IMR-90 (cell line): ENCODE results near the gene EBI3. TPM values are rescaled to one million over a fixed set of nuclear protein-coding genes. Genes with fewer than 3 reads are reported as not detected.

Experiments
- ATAC-seq: fragments of 200-7000 bp; cut with Tn5 transposase; 2 replicates; pipeline ENCODE4 v1.9.1; 2020; ENCODE audit warnings: low read depth, mild to moderate bottlenecking, moderate library complexity
- BruUV-seq: library from RNA; stranded (reverse); fragments of 400-500 nt; replicated peaks from 2 replicates; lab custom pipeline; 2021; lab: Mats Ljungman, UMichigan
- CTCF ChIA-PET: fragments of 300-600 bp; formaldehyde crosslinking; extraction: SDS; loops from one replicate; lab custom pipeline; 2021; ENCODE audit warnings: antibody characterized with exemption; lab: Yijun Ruan, JAX
- POLR2A ChIA-PET: fragments of 300-600 bp; sonication (Branson Sonifier 250); formaldehyde crosslinking; loops from one replicate; lab custom pipeline; 2022; ENCODE audit warnings: antibody characterized with exemption; ENCODE audit not compliant: unreplicated experiment; lab: Charles Lee
- DNase-seq: peaks from one replicate; pipeline ENCODE4 v3.0.0; 2013
- H2AFZ ChIP-seq: replicated peaks from 2 replicates; pipeline ENCODE3; 2013; ENCODE audit warnings: low read length, mild to moderate bottlenecking; ENCODE audit not compliant: poor library complexity
- H2AK5ac ChIP-seq: 2 replicates; pipeline ENCODE4 v1.6.1; 2013; ENCODE audit warnings: low read depth, low read length, inconsistent platforms
- H2AK9ac ChIP-seq: replicated peaks from 2 replicates; pipeline ENCODE3; 2013; ENCODE audit warnings: mild to moderate bottlenecking, low read depth, low read length, moderate library complexity; ENCODE audit not compliant: poor library complexity
- H2BK120ac ChIP-seq: 2 replicates; pipeline ENCODE4 v1.6.1; 2013; ENCODE audit warnings: low read depth, low read length, inconsistent platforms
- H2BK15ac ChIP-seq: 3 replicates; pipeline ENCODE4 v1.6.1; 2013; ENCODE audit warnings: low read depth, low read length, inconsistent platforms
- H2BK20ac ChIP-seq: 2 replicates; pipeline ENCODE4 v1.6.1; 2013; ENCODE audit warnings: low read depth, mild to moderate bottlenecking, inconsistent platforms, low read length, moderate library complexity
- H2BK5ac ChIP-seq: 2 replicates; pipeline ENCODE4 v1.6.1; 2013; ENCODE audit warnings: mild to moderate bottlenecking, low read depth, low read length, inconsistent platforms; ENCODE audit not compliant: poor library complexity, severe bottlenecking
- H3K14ac ChIP-seq: replicated peaks from 2 replicates; pipeline ENCODE4 v1.6.1; 2013; ENCODE audit warnings: low read depth, low read length, inconsistent platforms
- H3K18ac ChIP-seq: 2 replicates; pipeline ENCODE4 v1.6.1; 2013; ENCODE audit warnings: low read depth, low read length, control low read depth
- H3K23ac ChIP-seq: 2 replicates; pipeline ENCODE4 v1.6.1; 2013; ENCODE audit warnings: low read depth, low read length, inconsistent platforms
- H3K27ac ChIP-seq: 2 replicates; pipeline ENCODE4 v1.5.1; 2013; ENCODE audit warnings: mild to moderate bottlenecking, control low read depth, low read length; ENCODE audit not compliant: insufficient read depth
- H3K27me3 ChIP-seq: 2 replicates; pipeline ENCODE4 v1.6.1; 2013; ENCODE audit warnings: low read length; ENCODE audit not compliant: control insufficient read depth, insufficient read depth
- H3K36me3 ChIP-seq: 2 replicates; pipeline ENCODE4 v1.6.1; 2013; ENCODE audit warnings: low read length, mixed read lengths; ENCODE audit not compliant: control insufficient read depth, insufficient read depth
- H3K4ac ChIP-seq: 2 replicates; pipeline ENCODE4 v1.6.1; 2013; ENCODE audit warnings: low read depth, low read length, inconsistent platforms
- H3K4me1 ChIP-seq: 2 replicates; pipeline ENCODE4 v1.6.1; 2013; ENCODE audit warnings: low read length, mixed read lengths; ENCODE audit not compliant: control insufficient read depth, insufficient read depth
- H3K4me2 ChIP-seq: 2 replicates; pipeline ENCODE4 v1.6.1; 2013; ENCODE audit warnings: low read depth, mild to moderate bottlenecking, control low read depth, low read length, moderate library complexity
- H3K4me3 ChIP-seq: 2 replicates; pipeline ENCODE4 v1.5.1; 2013; ENCODE audit warnings: low read depth, mild to moderate bottlenecking, control low read depth, low read length, moderate library complexity; ENCODE audit not compliant: insufficient read depth
- H3K56ac ChIP-seq: 2 replicates; pipeline ENCODE4 v1.6.1; 2013; ENCODE audit warnings: low read length, inconsistent platforms; ENCODE audit not compliant: insufficient read depth; ENCODE audit errors: extremely low read depth
- H3K79me1 ChIP-seq, 2 experiments: 2 replicates each; pipeline ENCODE4 v1.6.1; 2013; ENCODE audit warnings: low read length in 2 of 2, inconsistent platforms in 1 of 2, low read depth in 1 of 2
- H3K9ac ChIP-seq: 2 replicates; pipeline ENCODE4 v1.6.1; 2013; ENCODE audit warnings: low read depth, low read length, control low read depth
- H3K9me1 ChIP-seq: 2 replicates; pipeline ENCODE4 v1.6.1; 2013; ENCODE audit warnings: low read length, inconsistent platforms; ENCODE audit not compliant: insufficient read depth
- H3K9me3 ChIP-seq: 2 replicates; pipeline ENCODE4 v1.6.1; 2013; ENCODE audit warnings: low read length; ENCODE audit not compliant: control insufficient read depth, insufficient read depth
- H4K20me1 ChIP-seq: 2 replicates; pipeline ENCODE4 v1.6.1; 2013; ENCODE audit warnings: low read length, inconsistent platforms; ENCODE audit not compliant: insufficient read depth
- H4K5ac ChIP-seq: 2 replicates; pipeline ENCODE4 v1.6.1; 2013; ENCODE audit warnings: mild to moderate bottlenecking, low read depth, low read length, control low read depth
- H4K8ac ChIP-seq, 2 experiments: 2 replicates each; pipeline ENCODE4 v1.6.1; 2013; ENCODE audit warnings: low read depth in 2 of 2, low read length in 2 of 2, control low read depth in 1 of 2, inconsistent platforms in 1 of 2
- H4K91ac ChIP-seq: 2 replicates; pipeline ENCODE4 v1.6.1; 2013; ENCODE audit warnings: low read depth, low read length, inconsistent platforms; ENCODE audit not compliant: insufficient read depth
- BHLHE40 ChIP-seq: fragments of 150-350 bp; IDR thresholded peaks from 2 replicates; pipeline ENCODE4 v1.6.1; 2016; ENCODE audit warnings: mild to moderate bottlenecking, low read depth, low read length
- CEBPB ChIP-seq: IDR thresholded peaks from 2 replicates; pipeline ENCODE4 v1.6.1; 2012; ENCODE audit warnings: low read depth, low read length, improper control_type of control experiment
- CHD1 ChIP-seq: IDR thresholded peaks from 2 replicates; pipeline ENCODE4 v1.6.1; 2012; ENCODE audit warnings: low read depth, low read length, improper control_type of control experiment
- FOS ChIP-seq: fragments of 150-350 bp; IDR thresholded peaks from 2 replicates; pipeline ENCODE4 v1.6.1; 2016; ENCODE audit warnings: low read depth, low read length
- MAFK ChIP-seq: IDR thresholded peaks from 2 replicates; pipeline ENCODE4 v1.6.1; 2012; ENCODE audit warnings: low read depth, low read length, improper control_type of control experiment
- MAZ ChIP-seq: IDR thresholded peaks from 2 replicates; pipeline ENCODE4 v1.6.1; 2012; ENCODE audit warnings: low read depth, mild to moderate bottlenecking, low read length, improper control_type of control experiment, moderate library complexity, borderline replicate concordance
- MXI1 ChIP-seq: IDR thresholded peaks from 2 replicates; pipeline ENCODE4 v1.6.1; 2012; ENCODE audit warnings: low read depth, mild to moderate bottlenecking, low read length, moderate library complexity, borderline replicate concordance
- NFE2L2 ChIP-seq: fragments of 150-350 bp; IDR thresholded peaks from 2 replicates; pipeline ENCODE4 v1.6.1; 2016; ENCODE audit warnings: low read depth, mild to moderate bottlenecking, low read length
- POLR2A ChIP-seq: IDR thresholded peaks from 2 replicates; pipeline ENCODE4 v1.6.1; 2012; ENCODE audit warnings: mild to moderate bottlenecking, low read depth, low read length
- RAD21 ChIP-seq: IDR thresholded peaks from 2 replicates; pipeline ENCODE4 v1.6.1; 2012; ENCODE audit warnings: low read length, improper control_type of control experiment
- RCOR1 ChIP-seq: IDR thresholded peaks from 2 replicates; pipeline ENCODE4 v1.6.1; 2012; ENCODE audit warnings: mild to moderate bottlenecking, low read length, improper control_type of control experiment; ENCODE audit not compliant: insufficient replicate concordance
- RFX5 ChIP-seq: IDR thresholded peaks from 2 replicates; pipeline ENCODE4 v1.8.0; 2012; ENCODE audit warnings: low read depth, mild to moderate bottlenecking, low read length, moderate library complexity
- SMC3 ChIP-seq: fragments of 150-350 bp; IDR thresholded peaks from 2 replicates; pipeline ENCODE4 v1.6.1; 2016; ENCODE audit warnings: low read depth, mild to moderate bottlenecking, antibody characterized with exemption, low read length, moderate library complexity
- WGBS, 2 experiments: methylation state at CpG; one replicate each; pipeline versions ENCODE4 v1.1.5 to v1.1.7; 2013; ENCODE audit warnings: missing lambda C conversion rate in 2 of 2; ENCODE audit not compliant: insufficient read length in 1 of 2; ENCODE audit errors: extremely low coverage in 2 of 2; 5-methylcytosine and 5-hydroxymethylcytosine counted together
- dilution Hi-C: fragments of 300-500 bp; cut with HindIII; formaldehyde crosslinking; loops from one replicate; pipeline ENCODE4 v1.14.3; 2018; ENCODE audit warnings: low sequenced_read_pairs; ENCODE audit not compliant: unreplicated experiment
- in situ Hi-C: fragments of 300-500 bp; cut with MboI; formaldehyde crosslinking; loops from 3 replicates; pipeline ENCODE4 v1.14.3; 2019; ENCODE audit warnings: low sequenced_read_pairs, inconsistent platforms, mixed read lengths
- intact Hi-C: fragments of 100-400 bp; cut with micrococcal nuclease; formaldehyde crosslinking; loops from 2 replicates; pipeline ENCODE4 v1.10.0; 2022
- polyA plus RNA-seq, 3 experiments: library from polyadenylated mRNA; depleted of rRNA; stranded (reverse); fragments of >200 nt; gene quantifications; 2 replicates each; pipeline ENCODE4 v1.2.3, GENCODE V29; 2012; ENCODE audit warnings: low replicate concordance in 1 of 3
- total RNA-seq: library from RNA; depleted of rRNA; stranded (reverse); fragments of >200 nt; gene quantifications from 2 replicates; pipeline ENCODE4 v1.2.3, GENCODE V29; 2012
- TF ChIP-seq, protein P1 (sequence below): fragments of 150-350 bp; IDR thresholded peaks from 2 replicates; pipeline ENCODE4 v1.6.1; 2016; ENCODE audit warnings: low read depth, mild to moderate bottlenecking, low read length, moderate library complexity, borderline replicate concordance
- TF ChIP-seq, protein P2 (sequence below): fragments of 150-350 bp; IDR thresholded peaks from 2 replicates; pipeline ENCODE4 v1.6.1; 2017; ENCODE audit warnings: mild to moderate bottlenecking, antibody characterized with exemption, low read length, low read depth

EBI3 gene
- total and polyA plus RNA-seq, 2 of the 4 experiments (the other 2 are of a cell fraction), result 0.36 to 2.7 TPM

DNA sequence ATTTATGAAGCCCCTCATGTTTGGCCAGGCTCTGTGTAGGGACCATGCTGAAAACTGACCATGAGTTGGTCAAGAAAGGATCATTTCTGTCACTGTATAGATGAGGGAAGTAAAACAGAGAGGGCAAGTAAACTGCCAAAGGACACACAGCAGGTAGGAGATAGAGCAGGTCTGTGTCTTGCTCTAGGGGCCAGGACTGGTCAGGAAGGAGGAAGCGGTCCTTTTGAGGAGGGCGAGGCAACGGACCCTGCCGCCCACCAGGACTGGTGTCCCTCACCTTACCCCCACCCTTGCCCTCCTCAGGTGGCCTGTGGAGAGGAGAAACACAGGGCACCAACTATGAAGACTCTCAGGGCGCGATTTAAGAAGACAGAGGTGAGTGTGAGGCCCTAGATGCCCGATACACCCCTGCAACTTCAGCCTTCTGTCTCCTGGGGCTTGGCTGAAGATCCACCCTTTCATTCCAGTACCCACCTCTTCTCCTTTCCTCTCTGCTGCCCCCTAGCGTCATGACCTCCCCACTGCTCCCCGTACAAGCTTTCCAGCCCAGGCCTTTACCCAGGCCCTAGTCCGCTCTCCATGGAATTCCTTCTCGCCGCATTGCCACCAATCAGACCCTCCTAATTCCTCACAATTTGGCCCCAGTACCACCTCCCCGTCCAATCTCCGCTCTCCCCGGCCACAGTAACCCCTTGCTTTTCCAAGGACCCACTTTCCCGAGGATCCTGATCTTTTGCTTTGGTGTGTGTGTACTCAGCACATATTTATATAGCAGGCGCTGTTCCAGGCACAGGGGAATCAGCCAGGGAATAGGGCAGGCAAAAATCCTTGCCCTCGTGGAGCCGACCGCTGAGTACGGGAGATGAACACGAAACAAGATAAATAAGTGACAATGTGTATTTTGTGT lies 43.0 kb upstream of the EBI3 start:
- Histone ChIP-seq H3K14ac (no peak overlapping the region), H2BK15ac (no peak overlapping the region), H4K20me1 (no peaks in the 10 kb centered on the region), H3K4me1 (0 out of 2 replicates have a peak, but pooled peaks cover 1% of the 10 kb centered on the region), H2BK20ac (no peak overlapping the region), H4K5ac (no peak overlapping the region), H2AK9ac (peak overlapping the region; percentile 11), H2AFZ (peak overlapping the region; percentile 89), H3K4me3 (no peak overlapping the region), H4K91ac (no peak overlapping the region), H2BK120ac (no peak overlapping the region), H3K27me3 (no peaks in the 10 kb centered on the region; the same call in 1 of the 2 replicates), H3K56ac (no peak overlapping the region), H3K4me2 (no peak overlapping the region), H3K4ac (peak overlapping the region; percentile 17; the same call in 1 of the 2 replicates), H3K9me3 (no peaks in the 10 kb centered on the region), H3K9me1 (peaks cover 4% of the 10 kb centered on the region; the same call in 1 of the 2 replicates), H3K9ac (no peak overlapping the region), H3K27ac (no peak overlapping the region), H3K18ac (no peak overlapping the region), H3K23ac (no peak overlapping the region), H2BK5ac (no peak overlapping the region), H2AK5ac (no peak overlapping the region), H4K8ac (peak overlapping the region in 1 of 2 experiments; percentile 68; a peak in 1 of 4 replicates), H3K36me3 (no peaks in the 10 kb centered on the region), H3K79me1 (peaks cover 6 to 11% of the 10 kb centered on the region in 2 experiments)
- WGBS, 2 experiments, result 27% methylated on average over 10 of the region's 22 CpGs; no CpG with 5 or more reads in 1 of the 2 experiments
- BruUV-seq, result no TSS peak
- in situ Hi-C loops (no loop called here), intact Hi-C loops (loop anchor here (5.0 kb wide), 1 partner anchor 119 kb away; the partner anchor contains the start of gene ZBTB7A), dilution Hi-C loops (no loop called here)
- ChIA-PET CTCF (interaction anchor here (1.0 kb wide), 1 partner anchor 29 kb away, joined by 3 read pairs; no protein-coding TSS in a partner anchor), POLR2A (no interaction called here)
- DNase-seq (peak; percentile 58), ATAC-seq (peak; percentile 76)
- TF ChIP-seq POLR2A, result no peak
- TF ChIP-seq FOS, result no peak
- TF ChIP-seq MXI1, result no peak
- no peak for TF ChIP-seq BHLHE40
- peak; percentile 42; the same call in 1 of the 2 replicates for TF ChIP-seq SMC3
- peak; percentile 60 for TF ChIP-seq RAD21
- no peak for TF ChIP-seq MAZ
- TF ChIP-seq NFE2L2, result no peak
- TF ChIP-seq MAFK, result no peak
- no peak for TF ChIP-seq CEBPB
- TF ChIP-seq RFX5, result no peak
- no peak for TF ChIP-seq CHD1
- TF ChIP-seq, protein P1, sequence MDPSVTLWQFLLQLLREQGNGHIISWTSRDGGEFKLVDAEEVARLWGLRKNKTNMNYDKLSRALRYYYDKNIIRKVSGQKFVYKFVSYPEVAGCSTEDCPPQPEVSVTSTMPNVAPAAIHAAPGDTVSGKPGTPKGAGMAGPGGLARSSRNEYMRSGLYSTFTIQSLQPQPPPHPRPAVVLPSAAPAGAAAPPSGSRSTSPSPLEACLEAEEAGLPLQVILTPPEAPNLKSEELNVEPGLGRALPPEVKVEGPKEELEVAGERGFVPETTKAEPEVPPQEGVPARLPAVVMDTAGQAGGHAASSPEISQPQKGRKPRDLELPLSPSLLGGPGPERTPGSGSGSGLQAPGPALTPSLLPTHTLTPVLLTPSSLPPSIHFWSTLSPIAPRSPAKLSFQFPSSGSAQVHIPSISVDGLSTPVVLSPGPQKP, result no peak
- TF ChIP-seq, protein P2, sequence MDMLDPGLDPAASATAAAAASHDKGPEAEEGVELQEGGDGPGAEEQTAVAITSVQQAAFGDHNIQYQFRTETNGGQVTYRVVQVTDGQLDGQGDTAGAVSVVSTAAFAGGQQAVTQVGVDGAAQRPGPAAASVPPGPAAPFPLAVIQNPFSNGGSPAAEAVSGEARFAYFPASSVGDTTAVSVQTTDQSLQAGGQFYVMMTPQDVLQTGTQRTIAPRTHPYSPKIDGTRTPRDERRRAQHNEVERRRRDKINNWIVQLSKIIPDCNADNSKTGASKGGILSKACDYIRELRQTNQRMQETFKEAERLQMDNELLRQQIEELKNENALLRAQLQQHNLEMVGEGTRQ, result no peak
- TF ChIP-seq RCOR1, result no peak
